Hematopoietic multipotent progenitor cell treated with erythropoietin and hydrocortisone succinate and interleukin-3 and kit ligand, for 17 days (in vitro differentiated cells): ENCODE results near the gene PASK.

ENCODE experiments used
- DNase-seq: peaks from one replicate; pipeline ENCODE4 v3.0.0-alpha.2; 2015; ENCODE audit warnings: low spot score

Gene PASK

GRCh38 chr2:241081643-241082340 lies 67.5 kb downstream of the PASK start:
- no peak for DNase-seq

- DNase-seq: no peak
Observed at GRCh38 chr2:241081190-241081642, 68.1 kb downstream of the PASK start.

- DNase-seq: no peak
Observed at GRCh38 chr2:241080405-241081189, 68.7 kb downstream of the PASK start.

- no peak for DNase-seq
Observed at GRCh38 chr2:241074901-241075540, 74.3 kb downstream of the PASK start.

DNA sequence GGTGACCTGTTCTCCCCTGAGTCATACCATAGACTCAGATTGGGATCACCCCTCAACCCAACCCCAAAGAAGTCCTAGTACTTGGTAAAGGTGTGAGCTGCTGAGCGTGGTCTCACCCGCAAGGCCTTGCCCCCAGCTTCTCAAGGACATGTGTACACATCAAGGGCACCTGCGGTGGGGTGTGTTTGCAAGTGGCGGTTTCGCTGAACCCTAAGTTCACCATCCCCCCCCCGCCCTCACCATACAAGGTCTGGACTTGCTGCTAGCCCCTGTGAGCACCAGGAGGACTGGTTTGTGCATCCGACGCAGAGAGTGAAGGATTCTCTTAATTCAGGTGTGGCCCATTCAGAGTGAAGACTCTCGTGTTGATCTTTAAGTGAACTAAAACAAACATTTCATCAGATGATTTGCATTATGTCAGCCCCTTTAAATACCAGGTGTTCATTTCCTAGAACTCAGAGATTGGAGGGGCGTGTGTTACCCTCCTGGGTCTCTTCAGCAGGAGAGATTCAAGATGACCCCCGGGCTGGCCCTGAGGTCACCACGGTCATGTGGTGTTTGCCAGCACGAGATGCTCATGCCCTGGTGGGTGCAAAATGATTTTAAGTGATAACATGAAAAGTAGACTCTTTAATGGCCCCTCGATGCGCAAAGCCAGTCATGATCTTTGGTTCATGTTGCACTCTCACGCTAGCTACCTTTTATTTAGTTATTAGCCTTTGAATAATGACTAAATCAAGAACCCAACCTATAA lies 75.0 kb downstream of the PASK start:
- DNase-seq: no peak

DNA sequence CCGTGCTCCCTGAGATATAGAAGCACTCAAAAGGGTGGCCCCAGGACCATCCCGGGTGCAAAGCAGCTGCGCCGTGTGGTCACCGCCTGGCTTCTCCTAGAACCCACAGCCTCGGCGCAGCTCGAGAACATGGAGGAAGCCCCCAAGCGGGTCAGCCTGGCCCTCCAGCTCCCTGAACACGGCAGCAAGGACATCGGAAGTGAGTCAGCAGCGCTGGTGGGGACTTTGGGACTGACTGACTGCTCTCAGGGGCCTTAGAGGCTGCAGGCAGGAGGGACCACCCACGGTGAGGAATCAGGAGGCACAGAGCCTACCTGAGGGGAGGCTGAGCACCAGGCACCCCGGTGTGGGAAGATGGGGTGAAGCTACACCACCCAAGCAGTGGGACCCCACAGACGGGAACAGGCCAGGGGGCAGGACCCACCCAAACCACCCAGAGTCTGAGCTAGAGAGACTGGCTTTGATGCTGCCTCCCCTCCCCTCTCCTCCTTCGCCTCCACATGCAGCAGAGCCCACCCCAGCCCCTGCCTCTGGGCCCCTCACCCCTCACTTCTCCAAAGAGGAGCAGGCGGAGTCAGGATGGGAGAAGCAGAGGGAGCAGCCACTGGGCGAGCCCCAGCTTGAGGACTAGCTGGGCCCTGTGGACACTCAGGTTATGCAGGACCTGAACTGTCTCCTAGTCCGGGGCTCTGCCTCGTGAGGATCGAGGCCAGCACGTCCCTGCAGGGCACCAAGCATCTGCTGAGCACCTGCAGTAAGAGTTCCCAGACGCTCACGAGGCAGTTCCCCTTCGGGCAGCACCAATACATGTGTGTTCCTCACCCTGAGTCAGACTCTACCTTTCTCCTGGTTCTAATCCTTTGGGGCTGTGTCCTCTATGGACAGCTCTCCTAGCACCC lies 75.9 kb downstream of the PASK start:
- DNase-seq: no peak

- no peak for DNase-seq
Observed at GRCh38 chr2:241072553-241073165, 76.6 kb downstream of the PASK start.

GRCh38 chr2:241072151-241072550 lies 77.1 kb downstream of the PASK start:
- DNase-seq: no peak

GRCh38 chr2:241071677-241072111 lies 77.6 kb downstream of the PASK start:
- no peak for DNase-seq

- no peak for DNase-seq
Observed at GRCh38 chr2:241070811-241071676, 78.2 kb downstream of the PASK start.

- DNase-seq: no peak
Observed at GRCh38 chr2:241070361-241070760, 78.9 kb downstream of the PASK start.

- no peak for DNase-seq
Observed at GRCh38 chr2:241069821-241070281, 79.4 kb downstream of the PASK start.

- no peak for DNase-seq
Observed at GRCh38 chr2:241068942-241069810, 80.1 kb downstream of the PASK start.

DNA sequence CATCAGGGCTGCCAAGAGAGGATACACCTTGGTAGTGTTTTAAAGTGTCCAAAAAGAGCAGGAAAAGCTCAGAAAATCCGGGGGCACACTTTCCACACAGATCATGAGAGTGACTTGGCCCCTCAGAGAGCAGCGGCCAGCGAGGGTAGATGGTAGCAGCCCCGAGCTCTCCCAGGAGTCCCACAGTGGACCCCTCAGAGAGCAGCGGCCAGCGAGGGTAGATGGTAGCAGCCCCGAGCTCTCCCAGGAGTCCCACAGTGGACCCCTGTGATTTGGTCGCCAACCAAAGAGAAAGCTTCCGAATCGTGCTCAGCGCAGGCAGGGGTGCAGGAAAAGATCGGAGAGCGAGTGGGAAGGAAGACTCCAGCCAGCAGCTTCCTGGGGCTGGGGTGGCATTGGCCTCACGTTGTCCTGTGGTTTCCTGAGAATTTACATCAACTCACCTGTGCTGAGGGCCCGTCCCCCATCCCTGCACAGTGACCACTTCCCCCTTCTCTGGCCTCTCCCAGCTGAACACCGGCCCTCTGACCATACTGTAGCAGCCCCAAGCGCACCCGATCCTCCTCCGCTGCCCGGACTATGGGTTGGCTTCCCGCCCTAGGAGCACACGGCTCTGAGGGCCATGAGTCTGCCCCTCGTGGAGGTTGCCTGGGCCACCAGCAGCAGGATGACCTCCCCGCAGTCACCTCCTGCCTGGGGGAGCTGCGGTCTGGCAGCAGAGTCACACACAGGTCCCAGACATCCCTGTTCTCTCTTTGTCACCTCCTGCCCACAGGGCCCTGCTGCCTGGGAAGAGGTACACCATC lies 80.9 kb downstream of the PASK start:
- DNase-seq: no peak

- no peak for DNase-seq
Observed at GRCh38 chr2:241067501-241068135, 81.7 kb downstream of the PASK start.

DNA sequence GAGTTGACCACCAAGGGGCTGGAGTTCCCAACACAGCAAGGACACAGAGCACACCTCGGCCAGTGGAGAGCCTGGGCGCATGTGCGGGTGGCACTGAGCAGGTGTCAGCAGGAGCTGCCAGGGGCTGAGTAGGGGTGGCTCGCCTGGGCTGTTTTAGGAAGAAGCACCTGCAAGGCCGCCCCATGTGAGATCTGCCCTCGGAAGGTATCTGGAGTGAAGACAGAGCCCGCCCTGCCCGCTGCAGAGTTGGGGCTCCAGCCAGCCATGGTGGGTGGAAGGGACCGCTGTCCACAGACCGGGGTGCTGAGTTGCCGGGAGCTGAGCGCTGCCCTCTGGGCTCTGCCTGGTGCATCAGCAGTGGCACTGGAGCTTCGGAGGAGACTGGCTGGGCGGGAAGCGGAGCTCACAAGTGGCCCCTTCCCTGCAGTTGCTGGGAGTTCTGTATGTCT lies 82.4 kb downstream of the PASK start:
- no peak for DNase-seq
